Measurements from ENCODE around the gene STRN. TPM values are rescaled to one million over a fixed set of nuclear protein-coding genes. Genes with fewer than 3 reads are reported as not detected.
"Not testable (repeated sequence)": the region's sequence is repeated elsewhere in the genome, so short reads cannot be mapped to it uniquely, and the experiment has no call there.

STRN gene
- total RNA-seq, 1 donor from 2014 or later, result 26.1 TPM

GRCh38 chr2:36839976-36840617, 126.2 kb downstream of the STRN start:
- no peak for DNase-seq (ENCODE audit: low read depth)

DNA sequence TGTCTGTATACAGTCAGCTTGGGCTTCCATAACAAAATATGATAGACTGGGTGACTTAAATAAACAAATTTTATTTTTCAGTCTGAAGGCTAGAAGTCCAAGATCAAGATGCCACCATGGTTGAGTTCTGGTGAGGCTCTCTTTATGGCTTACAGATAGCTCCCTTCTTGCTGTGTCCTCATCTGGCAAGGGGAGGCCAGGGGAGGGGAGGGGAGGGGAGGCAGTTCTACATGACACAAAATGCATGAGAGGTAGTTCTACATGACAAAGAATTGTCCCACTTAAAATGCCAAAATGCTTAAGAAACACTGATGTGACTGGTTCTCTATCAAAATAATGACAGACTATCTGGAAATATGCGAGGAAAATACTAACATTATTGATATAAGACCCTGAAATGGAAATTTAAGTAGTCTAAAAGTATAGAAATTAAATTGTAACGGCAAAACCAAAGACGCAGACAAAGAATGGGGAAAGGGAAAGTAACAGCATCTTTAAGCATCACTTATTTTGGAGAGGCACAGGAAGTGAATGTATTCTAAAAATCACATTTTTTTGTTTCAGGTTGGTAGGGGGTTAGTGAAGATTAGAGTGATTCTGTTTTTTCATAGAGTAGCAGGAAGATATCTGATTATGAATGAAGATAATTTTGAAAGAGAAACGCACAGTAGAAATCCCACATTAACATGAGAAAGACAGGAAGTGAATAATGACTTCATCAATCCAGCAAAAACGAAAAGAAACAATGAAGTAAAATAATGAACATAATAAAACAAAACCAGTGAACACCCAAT, 131.4 kb downstream of the STRN start:
- DNase-seq (ENCODE audit: low read depth), result no peak

DNA sequence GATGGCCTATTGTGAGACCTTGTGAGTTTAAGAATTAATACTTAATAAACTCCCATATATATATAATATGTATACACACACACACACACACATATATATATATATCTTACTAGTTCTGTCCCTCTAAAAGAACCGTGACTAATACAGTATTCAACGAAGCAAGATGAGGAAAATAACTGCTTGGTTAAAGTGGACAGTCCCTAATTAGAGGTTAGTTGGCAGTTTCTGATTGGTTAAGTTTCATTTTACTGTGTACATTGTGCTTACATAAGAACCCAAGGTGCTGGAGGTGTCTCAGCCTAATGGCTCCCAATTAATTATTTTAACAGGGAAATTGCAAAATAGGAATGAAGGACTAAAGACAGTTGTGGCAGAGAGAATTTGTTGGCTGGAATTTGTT, 132.1 kb downstream of the STRN start:
- DNase-seq (ENCODE audit: low read depth), result no peak

- no peak for DNase-seq (ENCODE audit: low read depth)
Observed at GRCh38 chr2:36831185-36831584, 135.2 kb downstream of the STRN start.

DNA sequence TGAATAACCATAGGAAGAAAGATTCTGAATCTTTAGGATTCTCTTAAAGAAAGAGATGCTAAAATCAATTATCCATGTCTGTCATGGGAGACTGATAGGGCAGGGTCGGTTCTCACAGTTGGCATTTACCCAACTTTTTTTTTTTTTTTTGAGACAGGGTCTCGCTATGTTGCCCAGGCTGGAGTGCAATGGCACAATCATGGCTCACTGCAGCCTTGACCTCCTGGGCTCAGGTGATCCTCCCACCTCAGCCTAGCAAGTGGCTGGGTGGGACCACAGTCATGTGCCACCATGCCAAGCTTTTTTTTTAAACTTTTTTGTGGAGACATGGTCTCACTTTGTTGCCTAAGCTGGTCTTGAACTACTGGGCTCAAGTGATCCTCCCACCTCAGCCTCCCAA, 141.7 kb downstream of the STRN start:
- DNase-seq (ENCODE audit: low read depth), result not testable (repeated sequence)

DNA sequence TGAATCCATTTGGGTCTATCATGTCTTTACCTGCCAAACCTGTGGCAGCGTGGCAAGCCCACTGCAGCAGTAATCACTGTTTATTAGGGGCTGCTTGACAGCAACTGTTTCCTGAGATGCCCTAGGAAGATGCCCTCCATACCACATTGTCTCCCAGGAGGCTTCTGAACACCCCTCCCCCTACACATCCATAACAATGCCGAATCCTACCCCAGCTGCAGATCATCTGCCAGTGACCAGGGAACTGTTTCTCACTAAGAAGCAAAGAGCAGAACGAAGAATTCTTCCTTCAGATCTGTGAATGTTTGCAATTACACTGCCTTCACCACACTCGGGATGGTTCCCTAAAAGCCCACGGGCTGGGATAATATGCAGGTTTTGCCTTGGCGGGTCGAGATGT, 142.1 kb downstream of the STRN start:
- no peak for DNase-seq (ENCODE audit: low read depth)

DNA sequence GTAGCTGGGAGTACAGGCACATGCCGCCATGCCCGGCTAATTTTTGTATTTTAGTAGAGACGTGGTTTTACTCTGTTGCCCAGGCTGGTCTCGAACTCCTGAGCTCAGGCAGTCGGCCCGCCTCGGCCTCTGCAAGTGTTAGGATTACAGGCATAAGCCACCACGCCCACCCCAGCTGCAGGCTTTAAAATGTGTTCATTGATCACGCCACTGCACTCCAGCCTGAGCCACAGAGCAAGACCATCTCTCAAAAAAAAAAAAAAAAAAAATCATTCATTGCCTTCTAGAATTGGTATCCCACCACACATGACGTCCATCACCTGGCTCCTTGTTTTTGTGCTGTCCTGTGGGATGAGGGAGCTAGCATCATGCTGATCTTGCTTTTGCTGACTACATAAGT, 142.5 kb downstream of the STRN start:
- DNase-seq (ENCODE audit: low read depth), result no peak

DNA sequence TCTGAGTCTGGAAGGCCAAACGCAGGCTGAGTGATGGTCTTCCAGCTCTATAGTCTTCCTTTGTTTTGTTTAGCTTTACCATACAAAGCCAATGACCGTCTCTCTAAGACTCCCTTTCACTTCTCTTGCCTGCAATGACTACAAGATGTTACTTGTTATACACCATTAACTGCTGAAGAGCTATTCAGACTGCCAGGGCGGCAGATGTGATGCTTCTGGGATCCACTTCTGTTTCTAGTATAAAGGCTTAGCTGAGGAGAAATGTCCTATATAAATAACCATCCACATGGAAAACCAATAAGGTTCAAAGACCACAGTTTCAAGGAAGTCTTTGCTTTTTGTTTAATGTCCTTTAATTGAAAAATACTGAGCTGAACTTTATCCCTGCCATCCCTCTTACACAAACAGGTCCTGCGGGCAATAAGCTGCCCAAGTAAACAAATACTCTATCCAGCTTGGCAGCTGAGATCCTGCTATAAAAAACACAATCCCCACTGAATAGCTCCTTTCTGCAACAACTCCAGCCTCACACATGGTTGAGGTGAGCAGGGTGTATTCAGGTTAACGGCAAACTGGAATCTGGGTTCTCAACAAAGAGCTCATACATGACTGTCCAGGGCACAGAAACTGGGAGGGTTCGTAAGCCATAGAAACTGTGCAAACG, 145.3 kb downstream of the STRN start:
- DNase-seq (ENCODE audit: low read depth), result no peak

- no peak for DNase-seq (ENCODE audit: low read depth)
Observed at GRCh38 chr2:36819095-36819711, 147.1 kb downstream of the STRN start.

- no peak for DNase-seq (ENCODE audit: low read depth)
Observed at GRCh38 chr2:36818542-36818941, 147.8 kb downstream of the STRN start.

- DNase-seq (ENCODE audit: low read depth), result no peak
Observed at GRCh38 chr2:36812196-36812595, 154.1 kb downstream of the STRN start.

GRCh38 chr2:36811071-36811470, 155.3 kb downstream of the STRN start:
- DNase-seq (ENCODE audit: low read depth), result no peak

DNA sequence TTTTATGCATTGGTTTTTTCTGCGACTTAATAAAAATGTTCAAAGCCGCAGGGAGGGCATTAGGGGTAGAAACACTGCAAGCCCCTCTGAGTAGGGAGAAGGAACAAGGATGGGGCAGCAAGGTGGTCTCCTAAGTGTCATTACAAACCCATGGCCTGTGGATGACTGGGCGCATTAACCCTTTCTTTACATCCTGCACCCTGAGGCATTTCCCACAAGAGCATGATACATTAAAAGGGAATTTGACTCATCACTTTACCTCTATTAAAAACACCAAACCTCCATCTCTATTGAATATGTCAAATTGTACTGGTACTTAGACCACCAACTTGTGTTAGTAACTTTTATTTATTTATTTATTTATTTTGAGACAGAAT, 157.3 kb downstream of the STRN start:
- no peak for DNase-seq (ENCODE audit: low read depth)

DNA sequence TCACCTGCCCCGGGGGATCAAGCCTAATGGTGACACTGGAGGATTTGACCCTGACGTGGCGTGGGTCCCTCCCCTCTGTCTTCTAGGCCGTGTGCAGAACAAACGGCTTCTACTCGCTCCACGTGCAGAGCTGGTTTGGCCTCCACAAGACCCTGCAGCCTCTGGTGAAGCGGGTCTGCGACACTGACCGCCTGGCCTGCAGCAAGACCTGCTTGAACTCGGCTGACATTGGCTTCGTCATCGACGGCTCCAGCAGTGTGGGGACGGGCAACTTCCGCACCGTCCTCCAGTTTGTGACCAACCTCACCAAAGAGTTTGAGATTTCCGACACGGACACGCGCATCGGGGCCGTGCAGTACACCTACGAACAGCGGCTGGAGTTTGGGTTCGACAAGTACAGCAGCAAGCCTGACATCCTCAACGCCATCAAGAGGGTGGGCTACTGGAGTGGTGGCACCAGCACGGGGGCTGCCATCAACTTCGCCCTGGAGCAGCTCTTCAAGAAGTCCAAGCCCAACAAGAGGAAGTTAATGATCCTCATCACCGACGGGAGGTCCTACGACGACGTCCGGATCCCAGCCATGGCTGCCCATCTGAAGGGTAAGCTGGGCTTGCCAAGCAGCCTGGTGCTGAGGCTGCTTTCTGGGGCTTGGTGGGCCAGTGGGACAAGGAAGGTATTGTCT, 157.8 kb downstream of the STRN start:
- DNase-seq (ENCODE audit: low read depth), result no peak

GRCh38 chr2:36807223-36807886, 159.0 kb downstream of the STRN start:
- DNase-seq (ENCODE audit: low read depth), result peak; percentile 46

DNA sequence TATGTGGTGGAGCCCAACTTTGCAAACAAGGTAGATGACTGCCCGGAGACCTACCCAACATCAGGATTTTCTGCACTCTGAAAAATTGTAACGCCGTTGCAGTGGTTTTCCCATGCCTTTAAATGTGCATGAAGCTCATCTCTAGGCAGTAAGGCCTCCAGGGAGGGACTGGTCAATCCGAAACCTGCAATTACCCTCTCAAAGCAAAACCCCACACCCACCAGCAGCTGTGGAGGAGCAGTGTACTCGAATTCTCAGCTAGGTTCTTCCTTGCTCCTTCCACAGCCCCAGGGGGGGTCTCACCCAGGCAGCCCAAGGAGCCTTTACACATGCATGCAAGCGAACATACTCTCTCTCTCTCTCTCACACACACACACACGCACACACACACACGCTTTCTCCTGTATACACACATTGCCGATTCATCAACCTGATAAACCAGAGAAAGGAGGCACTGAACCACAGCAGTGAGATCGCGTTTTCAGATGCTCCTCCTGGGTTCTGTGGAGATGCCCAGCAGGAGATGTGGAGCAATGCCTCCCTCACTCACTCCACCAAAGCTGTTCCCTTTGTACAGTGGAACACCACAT, 160.6 kb downstream of the STRN start:
- no peak for DNase-seq (ENCODE audit: low read depth)

DNA sequence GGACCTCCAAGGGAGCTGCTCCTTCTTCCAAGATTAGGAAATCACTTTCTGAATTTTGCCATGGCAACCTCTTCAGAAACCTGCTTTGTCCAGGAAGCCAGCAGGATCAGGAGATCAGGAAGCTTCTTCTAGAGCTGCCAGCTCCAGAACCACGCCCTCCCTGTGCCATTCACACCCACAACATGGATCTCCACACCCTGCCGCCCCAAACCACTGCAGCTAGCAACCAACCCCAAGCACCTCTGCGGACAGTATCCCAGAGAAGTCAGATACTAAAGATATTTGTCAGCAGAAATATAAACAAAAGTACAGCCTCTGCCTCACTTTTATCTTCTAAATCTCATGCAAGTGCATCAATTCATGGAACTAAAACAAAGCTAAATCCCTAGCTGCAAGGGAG, 163.4 kb downstream of the STRN start:
- no peak for DNase-seq (ENCODE audit: low read depth)

DNA sequence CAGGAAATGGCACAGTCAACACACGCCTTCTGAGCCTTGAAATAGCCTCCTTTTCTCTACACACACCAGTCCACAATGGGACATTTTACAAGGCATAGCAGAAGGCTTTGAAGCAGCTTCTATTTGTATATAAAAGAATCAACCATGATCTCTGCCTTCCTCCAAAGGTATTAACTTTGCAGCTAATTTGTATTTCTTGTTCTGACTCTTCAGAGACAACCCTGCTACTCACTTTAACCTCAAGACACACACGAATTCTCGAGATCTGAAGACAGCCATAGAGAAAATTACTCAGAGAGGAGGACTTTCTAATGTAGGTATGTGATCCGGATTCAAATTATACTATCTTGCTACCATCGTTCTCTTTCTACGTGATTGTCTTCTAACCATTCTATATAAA, 165.2 kb downstream of the STRN start:
- no peak for DNase-seq (ENCODE audit: low read depth)

- no peak for DNase-seq (ENCODE audit: low read depth)
Observed at GRCh38 chr2:36800381-36800780, 166.0 kb downstream of the STRN start.

DNA sequence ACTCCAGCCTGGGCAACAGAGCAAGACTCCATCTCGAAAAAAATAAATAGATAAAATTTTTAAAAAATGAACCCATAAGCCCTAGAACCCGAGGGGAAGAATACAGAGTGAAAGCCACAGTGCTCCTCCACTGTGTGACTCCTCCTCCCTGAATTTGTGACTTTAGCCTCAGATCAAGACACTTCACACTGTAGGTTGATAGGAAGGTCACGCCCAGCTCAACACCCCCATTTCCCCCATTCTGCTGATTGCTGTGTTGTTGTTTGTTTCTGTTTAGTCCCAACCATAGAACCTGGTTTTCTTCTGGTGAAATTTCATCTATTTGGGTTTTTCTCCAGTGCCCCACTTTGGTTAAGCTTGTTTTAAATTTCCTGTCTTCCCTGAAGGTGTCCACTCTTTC, 167.6 kb downstream of the STRN start:
- no peak for DNase-seq (ENCODE audit: low read depth)

All from renal cortical epithelial cell (primary cell).